CD4-positive, alpha-beta memory T cell (primary cell): Measurements from ENCODE around the gene RNF26. TPM values are rescaled to one million over a fixed set of nuclear protein-coding genes. Genes with fewer than 3 reads are reported as not detected.
A peak's percentile ranks its signal among the peaks of the same experiment; 100 is the strongest.

Source experiments
- CTCF ChIA-PET: fragments of 350-600 bp; sonication (Branson Sonifier 250); formaldehyde crosslinking; loops from one replicate; lab custom pipeline; 2021; ENCODE audit warnings: inconsistent platforms; ENCODE audit not compliant: partially characterized antibody; lab: Charles Lee
- POLR2A ChIA-PET: fragments of 350-600 bp; sonication (Branson Sonifier 250); formaldehyde crosslinking; loops from one replicate; lab custom pipeline; 2021; ENCODE audit not compliant: partially characterized antibody; lab: Charles Lee
- DNase-seq, 5 donors: peaks; one replicate each; pipeline versions ENCODE4 v3.0.0 to v3.0.0-alpha.2; 2020 to 2022; ENCODE audit warnings: mixed read lengths in 1 of 5
- H3K27ac ChIP-seq: one replicate; pipeline ENCODE4 v1.7.0; 2013; ENCODE audit warnings: low read depth, low read length
- H3K27me3 ChIP-seq: 2 replicates; pipeline ENCODE4 v1.7.0; 2013; ENCODE audit warnings: mild to moderate bottlenecking, low read length, moderate library complexity; ENCODE audit not compliant: insufficient read depth
- H3K36me3 ChIP-seq: 2 replicates; pipeline ENCODE4 v1.7.0; 2013; ENCODE audit warnings: mild to moderate bottlenecking, low read length, moderate library complexity; ENCODE audit not compliant: insufficient read depth
- H3K4me1 ChIP-seq: 2 replicates; pipeline ENCODE4 v1.7.0; 2013; ENCODE audit warnings: mild to moderate bottlenecking, low read length, moderate library complexity; ENCODE audit not compliant: insufficient read depth
- H3K4me3 ChIP-seq, 2 donors: one replicate each; pipeline ENCODE4 v1.7.0; 2013; ENCODE audit warnings: low read length in 2 of 2, mild to moderate bottlenecking in 1 of 2
- H3K9me3 ChIP-seq, 2 donors: one replicate each; pipeline ENCODE4 v1.7.0; 2013; ENCODE audit warnings: low read length in 2 of 2, control low read depth in 1 of 2; ENCODE audit not compliant: control insufficient read depth in 1 of 2
- H3K27ac Mint-ChIP-seq, 7 donors: one replicate each; pipeline ENCODE4 v1.8.0; 2020 to 2021; ENCODE audit warnings: mixed read lengths in 7 of 7, mild to moderate bottlenecking in 6 of 7, inconsistent platforms in 3 of 7, moderate library complexity in 3 of 7
- H3K27me3 Mint-ChIP-seq, 2 donors: one replicate each; pipeline ENCODE4 v1.8.0; 2020 to 2021; ENCODE audit warnings: mixed read lengths in 2 of 2
- H3K36me3 Mint-ChIP-seq, 2 donors: one replicate each; pipeline ENCODE4 v1.8.0; 2020 to 2021; ENCODE audit warnings: mixed read lengths in 2 of 2, inconsistent platforms in 1 of 2, mild to moderate bottlenecking in 1 of 2
- H3K4me1 Mint-ChIP-seq, 4 donors: one replicate each; pipeline ENCODE4 v1.8.0; 2020 to 2021; ENCODE audit warnings: mixed read lengths in 4 of 4, mild to moderate bottlenecking in 1 of 4
- H3K4me3 Mint-ChIP-seq, 8 donors: one replicate each; pipeline ENCODE4 v1.8.0; 2020 to 2021; ENCODE audit warnings: mixed read lengths in 8 of 8, mild to moderate bottlenecking in 7 of 8, moderate library complexity in 6 of 8, inconsistent platforms in 3 of 8
- H3K9me3 Mint-ChIP-seq, 8 donors: one replicate each; pipeline ENCODE4 v1.8.0; 2020 to 2021; ENCODE audit warnings: mixed read lengths in 8 of 8, mild to moderate bottlenecking in 5 of 8, inconsistent platforms in 3 of 8, moderate library complexity in 1 of 8
- intact Hi-C: fragments of 100-400 bp; cut with micrococcal nuclease; formaldehyde crosslinking; loops from one replicate; pipeline ENCODE4 v1.15.1; 2023
- polyA plus RNA-seq, 2 donors: library from polyadenylated mRNA; unstranded; fragments of 300-500 nt; fragmentation: Illumina TruSeq; gene quantifications; one replicate each; pipeline ENCODE4 v1.2.3, GENCODE V29; 2021
- total RNA-seq, 2 experiments: library from RNA; stranded (reverse); gene quantifications; one replicate each; pipeline ENCODE4 v1.2.3, GENCODE V29; 2021

Gene RNF26
- total and polyA plus RNA-seq, 4 experiments from 2014 or later, result 17.5 to 50.8 (median 25.7) TPM

GRCh38 chr11:119373921-119374631, 39.7 kb downstream of the RNF26 start:
- intact Hi-C loops, result loop anchor here (1.0 kb wide), 1 partner anchor 18 kb away; no protein-coding TSS in a partner anchor
- ChIA-PET POLR2A (no interaction called here), CTCF (interaction anchor here (1.1 to 13.9 kb wide), 8 partner anchors 13 to 177 kb away, joined by 3 to 179 read pairs (median 7); no protein-coding TSS in a partner anchor)

GRCh38 chr11:119374632-119375336, 40.5 kb downstream of the RNF26 start:
- H3K4me1 Mint-ChIP-seq, result peaks cover 7 to 20% (median 13%) of the 10 kb centered on the region in 4 donors
- Histone ChIP-seq H3K4me3 (no peak overlapping the region), H3K27me3 (no peaks in the 10 kb centered on the region), H3K27ac (no peak overlapping the region), H3K36me3 (no peaks in the 10 kb centered on the region), H3K9me3 (no peaks in the 10 kb centered on the region), H3K4me1 (peaks cover 24% of the 10 kb centered on the region)
- POLR2A ChIA-PET, result no interaction called here
- H3K27ac Mint-ChIP-seq, result no peak overlapping the region
- intact Hi-C loops, result loop anchor here (1.0 kb wide), 1 partner anchor 18 kb away; no protein-coding TSS in a partner anchor
- H3K9me3 Mint-ChIP-seq, result no peaks in the 10 kb centered on the region
- H3K36me3 Mint-ChIP-seq, result no peaks in the 10 kb centered on the region
- CTCF ChIA-PET, result interaction anchor here (0.6 to 13.9 kb wide), 9 partner anchors 10 to 178 kb away, joined by 3 to 179 read pairs (median 9); no protein-coding TSS in a partner anchor
- no peak for DNase-seq
- no peak overlapping the region for H3K4me3 Mint-ChIP-seq
- H3K27me3 Mint-ChIP-seq, result peaks cover 0 to 7% of the 10 kb centered on the region in 2 donors

More at GRCh38 chr11:119373921-119374631, 39.7 kb downstream of the RNF26 start:
- Histone ChIP-seq H3K9me3 (no peaks in the 10 kb centered on the region), H3K27me3 (no peaks in the 10 kb centered on the region), H3K27ac (no peak overlapping the region), H3K4me3 (no peak overlapping the region), H3K36me3 (no peaks in the 10 kb centered on the region), H3K4me1 (peaks cover 24% of the 10 kb centered on the region)
- H3K27me3 Mint-ChIP-seq, result peaks cover 0 to 12% of the 10 kb centered on the region in 2 donors
- no peaks in the 10 kb centered on the region for H3K36me3 Mint-ChIP-seq
- peak overlapping the region in 1 of 8 donors; percentile 23 for H3K4me3 Mint-ChIP-seq
- H3K27ac Mint-ChIP-seq, result peak overlapping the region in 3 of 7 donors; percentile 29 to 43 (median 29)
- H3K9me3 Mint-ChIP-seq, result no peaks in the 10 kb centered on the region
- peak in 3 of 5 donors; percentile 28 to 41 (median 33) for DNase-seq
- H3K4me1 Mint-ChIP-seq, result peaks cover 7 to 20% (median 13%) of the 10 kb centered on the region in 4 donors

GRCh38 chr11:119375337-119376196, 41.2 kb downstream of the RNF26 start:
- Histone ChIP-seq H3K9me3 (no peaks in the 10 kb centered on the region), H3K27me3 (no peaks in the 10 kb centered on the region), H3K27ac (no peak overlapping the region), H3K4me1 (peaks cover 19% of the 10 kb centered on the region), H3K4me3 (no peak overlapping the region), H3K36me3 (no peaks in the 10 kb centered on the region)
- Mint-ChIP-seq H3K4me3 (no peak overlapping the region), H3K27ac (peak overlapping the region in 1 of 7 donors; percentile 53), H3K36me3 (no peaks in the 10 kb centered on the region), H3K9me3 (no peaks in the 10 kb centered on the region), H3K4me1 (peaks cover 3 to 13% (median 8%) of the 10 kb centered on the region in 4 donors), H3K27me3 (no peaks in the 10 kb centered on the region)
- ChIA-PET CTCF (interaction anchor here (0.9 to 13.9 kb wide), 7 partner anchors 11 to 53 kb away, joined by 3 to 179 read pairs (median 9); no protein-coding TSS in a partner anchor), POLR2A (no interaction called here)
- DNase-seq, result no peak
- intact Hi-C loops, result no loop called here

GRCh38 chr11:119376197-119376847, 42.0 kb downstream of the RNF26 start:
- Histone ChIP-seq H3K9me3 (no peaks in the 10 kb centered on the region), H3K27ac (no peak overlapping the region), H3K4me3 (no peak overlapping the region), H3K4me1 (peaks cover 19% of the 10 kb centered on the region), H3K27me3 (no peaks in the 10 kb centered on the region), H3K36me3 (no peaks in the 10 kb centered on the region)
- peak overlapping the region in 1 of 7 donors; percentile 8 for H3K27ac Mint-ChIP-seq
- peaks cover 7 to 15% (median 10%) of the 10 kb centered on the region in 4 donors for H3K4me1 Mint-ChIP-seq
- H3K36me3 Mint-ChIP-seq, result no peaks in the 10 kb centered on the region
- no peaks in the 10 kb centered on the region for H3K27me3 Mint-ChIP-seq
- POLR2A ChIA-PET, result interaction anchor here (1.4 kb wide), 1 partner anchor 38 kb away, joined by 3 read pairs; no protein-coding TSS in a partner anchor
- intact Hi-C loops, result no loop called here
- DNase-seq, result no peak
- no peaks in the 10 kb centered on the region for H3K9me3 Mint-ChIP-seq
- CTCF ChIA-PET, result interaction anchor here (1.1 to 13.9 kb wide), 4 partner anchors 19 to 54 kb away, joined by 3 to 179 read pairs (median 9); no protein-coding TSS in a partner anchor
- no peak overlapping the region for H3K4me3 Mint-ChIP-seq

- H3K4me3 Mint-ChIP-seq, result no peak overlapping the region
- no peaks in the 10 kb centered on the region for H3K36me3 Mint-ChIP-seq
- no peaks in the 10 kb centered on the region for H3K36me3 ChIP-seq
Observed at GRCh38 chr11:119377112-119377901, 43.0 kb downstream of the RNF26 start.

More at GRCh38 chr11:119377112-119377901, 43.0 kb downstream of the RNF26 start:
- H3K27me3 Mint-ChIP-seq, result peaks cover 0 to 3% of the 10 kb centered on the region in 2 donors
- Histone ChIP-seq H3K27ac (no peak overlapping the region), H3K9me3 (no peaks in the 10 kb centered on the region), H3K27me3 (no peaks in the 10 kb centered on the region), H3K4me1 (peaks cover 26% of the 10 kb centered on the region), H3K4me3 (no peak overlapping the region)
- CTCF ChIA-PET, result interaction anchor here (1.1 to 13.9 kb wide), 2 partner anchors 20 to 21 kb away, joined by 3 to 179 read pairs; no protein-coding TSS in a partner anchor
- no peaks in the 10 kb centered on the region for H3K9me3 Mint-ChIP-seq
- intact Hi-C loops, result no loop called here
- POLR2A ChIA-PET, result interaction anchor here (1.4 kb wide), 1 partner anchor 39 kb away, joined by 3 read pairs; no protein-coding TSS in a partner anchor
- DNase-seq, result no peak
- H3K27ac Mint-ChIP-seq, result peak overlapping the region in 2 of 7 donors; percentile 24 to 35
- peaks cover 10 to 15% (median 11%) of the 10 kb centered on the region in 4 donors for H3K4me1 Mint-ChIP-seq
